Measurements from ENCODE around the gene PRKCB. TPM values are rescaled to one million over a fixed set of nuclear protein-coding genes. Genes with fewer than 3 reads are reported as not detected.

Gene PRKCB
- total RNA-seq, 4 donors from 2014 or later: 0.29 to 9.5 (median 2.9) TPM

DNA sequence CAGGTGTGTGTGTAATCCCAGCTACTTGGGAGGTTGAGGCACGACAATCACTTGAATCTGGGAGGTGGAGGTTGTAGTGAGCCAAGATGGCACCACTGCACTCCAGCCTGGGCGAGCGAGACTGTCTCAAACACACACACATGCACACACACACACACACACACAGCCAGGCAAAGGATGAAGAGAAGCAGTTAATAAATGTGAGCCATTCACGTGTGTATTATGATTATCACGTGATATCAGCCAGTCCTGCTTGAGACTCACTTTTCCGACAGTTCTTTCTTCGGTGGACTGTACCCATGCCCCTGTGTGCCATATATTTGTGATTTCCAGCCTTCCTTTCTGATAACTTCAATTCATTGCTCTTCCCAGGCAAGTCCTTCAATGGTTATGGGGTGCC is 119.3 kb downstream of the PRKCB start:
- Histone ChIP-seq H3K4me3 (no peak overlapping the region), H3K27me3 (no peaks in the 10 kb centered on the region), H3K27ac (no peak overlapping the region), H3K9me3 (no peaks in the 10 kb centered on the region), H3K4me1 (no peaks in the 10 kb centered on the region), H3K36me3 (no peaks in the 10 kb centered on the region)
- TF ChIP-seq POLR2A (IDR thresholded peaks at IDR 0.05): no peak
- TF ChIP-seq, protein P1, sequence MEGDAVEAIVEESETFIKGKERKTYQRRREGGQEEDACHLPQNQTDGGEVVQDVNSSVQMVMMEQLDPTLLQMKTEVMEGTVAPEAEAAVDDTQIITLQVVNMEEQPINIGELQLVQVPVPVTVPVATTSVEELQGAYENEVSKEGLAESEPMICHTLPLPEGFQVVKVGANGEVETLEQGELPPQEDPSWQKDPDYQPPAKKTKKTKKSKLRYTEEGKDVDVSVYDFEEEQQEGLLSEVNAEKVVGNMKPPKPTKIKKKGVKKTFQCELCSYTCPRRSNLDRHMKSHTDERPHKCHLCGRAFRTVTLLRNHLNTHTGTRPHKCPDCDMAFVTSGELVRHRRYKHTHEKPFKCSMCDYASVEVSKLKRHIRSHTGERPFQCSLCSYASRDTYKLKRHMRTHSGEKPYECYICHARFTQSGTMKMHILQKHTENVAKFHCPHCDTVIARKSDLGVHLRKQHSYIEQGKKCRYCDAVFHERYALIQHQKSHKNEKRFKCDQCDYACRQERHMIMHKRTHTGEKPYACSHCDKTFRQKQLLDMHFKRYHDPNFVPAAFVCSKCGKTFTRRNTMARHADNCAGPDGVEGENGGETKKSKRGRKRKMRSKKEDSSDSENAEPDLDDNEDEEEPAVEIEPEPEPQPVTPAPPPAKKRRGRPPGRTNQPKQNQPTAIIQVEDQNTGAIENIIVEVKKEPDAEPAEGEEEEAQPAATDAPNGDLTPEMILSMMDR (IDR thresholded peaks at IDR 0.05): no peak
- no peak for DNase-seq
- intact Hi-C loops (cut with DNase I; ENCODE audit: low total_unique reads): no loop called here

DNA sequence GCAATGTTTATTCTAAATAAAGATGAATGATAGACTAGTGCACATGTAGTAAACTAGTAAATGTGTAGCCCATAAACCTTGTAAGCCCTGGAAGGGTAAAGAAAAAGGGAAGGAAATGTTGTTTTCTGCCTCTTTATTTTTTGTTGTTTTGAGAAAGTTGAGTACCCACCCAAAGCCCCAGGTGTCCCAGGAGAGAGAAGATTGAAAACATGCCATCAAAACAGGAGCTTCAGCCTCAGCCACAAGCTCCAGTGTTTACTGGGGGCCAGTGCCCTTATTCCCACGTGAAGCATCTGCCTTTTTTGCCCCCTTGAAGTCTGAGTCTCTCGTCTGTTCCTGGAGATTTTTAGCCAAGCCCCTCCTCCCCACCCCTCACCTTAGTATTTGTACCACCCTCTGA is 121.5 kb downstream of the PRKCB start:
- intact Hi-C loops (cut with DNase I; ENCODE audit: low total_unique reads): no loop called here
- Histone ChIP-seq H3K9me3 (no peaks in the 10 kb centered on the region), H3K27me3 (no peaks in the 10 kb centered on the region), H3K4me1 (no peaks in the 10 kb centered on the region), H3K27ac (no peak overlapping the region), H3K4me3 (no peak overlapping the region), H3K36me3 (no peaks in the 10 kb centered on the region)
- TF ChIP-seq, protein P1 (IDR thresholded peaks at IDR 0.05): no peak
- no peak for TF ChIP-seq POLR2A (IDR thresholded peaks at IDR 0.05)
- no peak for DNase-seq

DNA sequence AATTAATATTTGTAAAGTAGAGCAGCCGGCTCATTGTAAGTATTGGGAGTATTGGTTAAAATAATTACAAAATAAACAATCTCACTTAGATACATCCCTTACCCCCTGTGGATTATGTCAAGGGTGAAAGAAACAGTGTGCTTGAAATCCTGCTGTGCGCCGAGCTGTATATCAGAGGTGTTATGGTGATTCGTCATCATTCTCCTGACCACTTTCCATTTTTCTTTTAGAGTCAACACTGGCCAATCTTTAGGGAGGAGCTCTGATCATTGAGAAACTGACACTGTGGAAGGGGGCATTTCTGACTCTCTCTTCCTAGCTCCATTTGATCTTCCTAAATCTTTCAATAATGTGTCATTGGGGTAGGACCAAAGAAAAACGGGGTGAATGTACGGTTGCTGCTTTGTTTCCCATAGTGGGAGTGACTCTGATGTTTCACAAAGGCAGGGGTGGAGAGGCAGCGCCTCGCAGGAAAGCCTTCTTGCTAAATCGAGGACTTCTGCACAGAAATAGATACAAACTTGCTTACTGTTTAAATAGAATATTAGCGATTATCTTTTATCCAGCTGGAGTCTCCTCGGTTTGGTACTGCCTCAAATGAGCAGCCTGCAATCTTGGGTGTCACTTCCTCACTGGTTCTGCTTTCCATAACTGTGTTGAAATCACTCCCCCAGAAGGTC is 123.4 kb downstream of the PRKCB start:
- intact Hi-C loops (cut with DNase I; ENCODE audit: low total_unique reads): no loop called here
- no peak for DNase-seq
- TF ChIP-seq, protein P1 (IDR thresholded peaks at IDR 0.05): no peak
- no peak for TF ChIP-seq POLR2A (IDR thresholded peaks at IDR 0.05)
- Histone ChIP-seq H3K4me1 (no peaks in the 10 kb centered on the region), H3K27me3 (no peaks in the 10 kb centered on the region), H3K36me3 (no peaks in the 10 kb centered on the region), H3K27ac (no peak overlapping the region), H3K4me3 (no peak overlapping the region), H3K9me3 (no peaks in the 10 kb centered on the region)

DNA sequence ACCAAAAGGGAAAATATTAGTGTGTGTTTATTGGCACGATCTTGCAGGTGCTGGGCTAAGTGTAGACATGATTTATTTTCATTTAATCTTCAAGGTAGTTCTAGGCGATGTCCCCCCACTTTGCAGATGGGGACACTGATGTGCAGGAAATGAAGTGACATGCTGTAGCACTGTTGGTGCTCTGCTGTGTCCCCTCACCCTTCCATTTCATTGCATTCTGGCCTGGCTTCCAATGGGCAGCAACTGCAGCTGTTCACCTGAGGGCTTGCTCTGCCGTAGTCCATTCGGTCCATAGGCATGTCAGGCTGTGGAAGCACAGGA is 123.9 kb downstream of the PRKCB start:
- DNase-seq: no peak
- H3K36me3 ChIP-seq: no peaks in the 10 kb centered on the region
- TF ChIP-seq, protein P1 (IDR thresholded peaks at IDR 0.05): no peak
- TF ChIP-seq POLR2A (IDR thresholded peaks at IDR 0.05): no peak
- H3K4me1 ChIP-seq: no peaks in the 10 kb centered on the region
- intact Hi-C loops (cut with DNase I; ENCODE audit: low total_unique reads): no loop called here
- no peaks in the 10 kb centered on the region for H3K27me3 ChIP-seq
- no peak overlapping the region for H3K4me3 ChIP-seq
- no peaks in the 10 kb centered on the region for H3K9me3 ChIP-seq
- H3K27ac ChIP-seq: no peak overlapping the region

DNA sequence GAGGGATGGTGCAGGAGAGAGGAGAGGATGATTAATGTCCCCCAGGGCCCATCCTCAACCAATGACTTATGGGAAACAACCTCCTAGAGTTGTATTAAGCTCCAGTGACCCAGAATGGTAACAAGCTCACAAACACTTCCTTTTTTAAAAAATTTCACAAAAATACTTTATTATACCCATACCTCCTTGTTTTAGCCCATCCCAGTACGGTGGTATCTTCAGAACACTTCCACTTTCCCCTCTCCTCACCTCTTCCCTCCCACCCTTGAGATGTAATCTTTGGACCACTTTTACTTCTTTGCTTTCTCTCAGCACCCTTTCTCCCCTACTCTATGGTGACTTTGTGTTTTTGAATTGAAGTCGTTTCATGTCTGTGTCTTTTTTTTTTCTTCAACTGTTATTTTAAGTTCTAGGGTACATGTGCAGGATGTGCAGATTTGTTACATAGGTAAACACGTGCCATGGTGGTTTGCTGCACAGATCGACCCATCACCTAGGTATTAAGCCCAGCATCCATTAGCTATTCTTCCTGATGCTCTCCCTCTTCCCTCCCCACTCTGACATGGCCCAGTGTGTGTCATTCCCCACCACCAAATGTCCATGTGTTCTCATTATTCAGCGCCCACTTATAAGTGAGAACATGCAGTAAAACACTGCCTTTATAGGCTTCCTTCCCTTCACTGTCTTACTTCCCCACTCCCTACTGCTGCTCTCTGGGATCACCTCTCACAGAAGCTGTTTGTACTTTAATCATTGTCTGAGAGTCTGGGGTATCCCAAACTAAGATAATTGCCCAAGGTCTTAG is 124.5 kb downstream of the PRKCB start:
- Histone ChIP-seq H3K9me3 (no peaks in the 10 kb centered on the region), H3K36me3 (no peaks in the 10 kb centered on the region), H3K27ac (no peak overlapping the region), H3K27me3 (no peaks in the 10 kb centered on the region), H3K4me3 (no peak overlapping the region), H3K4me1 (no peaks in the 10 kb centered on the region)
- intact Hi-C loops (cut with DNase I; ENCODE audit: low total_unique reads): no loop called here
- no peak for DNase-seq
- no peak for TF ChIP-seq POLR2A (IDR thresholded peaks at IDR 0.05)
- TF ChIP-seq, protein P1 (IDR thresholded peaks at IDR 0.05): no peak
